OCI-LY7 (cell line): ENCODE results near the gene EPHB1.

Experiments used
- CTCF ChIP-seq: fragments of 200-600 bp; sonication (generic); conservative IDR thresholded peaks from 2 replicates; pipeline ENCODE4 v1.5.1; 2014; ENCODE audit warnings: mild to moderate bottlenecking, antibody characterized with exemption, low read length, moderate library complexity, mixed read lengths
- EZH2phosphoT487 ChIP-seq: fragments of 200-600 bp; sonication (generic); IDR thresholded peaks from 2 replicates; pipeline ENCODE4 v1.6.1; 2018; ENCODE audit warnings: low read depth, borderline replicate concordance, mild to moderate bottlenecking, mixed run types, antibody characterized with exemption, low read length, moderate library complexity, mixed read lengths

DNA sequence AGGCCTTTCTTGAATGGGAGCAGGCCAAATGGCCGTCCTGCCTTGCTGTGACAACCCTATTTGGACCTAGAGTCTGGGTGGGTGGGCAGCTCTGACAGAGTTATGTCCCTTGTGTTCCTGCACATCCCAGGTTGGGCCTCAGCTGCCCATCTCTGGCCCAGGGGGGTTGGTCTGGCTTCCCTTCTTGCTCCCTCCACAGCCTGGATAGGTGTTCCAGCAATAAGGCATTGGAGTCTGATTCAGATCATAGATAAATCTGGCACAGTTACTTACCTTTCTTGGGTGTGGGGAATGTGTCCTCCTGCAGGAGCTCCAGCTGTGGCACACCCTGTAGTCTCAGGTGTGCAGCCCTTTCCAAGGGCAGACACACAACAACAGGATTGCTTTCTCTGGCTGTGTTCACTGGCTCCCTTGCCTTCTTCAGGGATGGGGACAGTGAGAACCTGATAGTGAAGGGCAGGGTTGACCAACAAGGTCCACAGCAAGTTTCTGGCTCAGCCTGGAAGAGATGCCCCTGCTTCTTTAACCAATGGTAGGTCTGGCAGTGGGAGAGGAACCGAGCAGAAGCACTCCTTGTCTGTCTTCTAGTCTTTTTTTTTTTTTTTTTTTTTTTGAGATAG is 177.9 kb downstream of the EPHB1 start:
- TF ChIP-seq CTCF = no peak
- TF ChIP-seq EZH2phosphoT487 = no peak
